PFSK-1 (cell line): ENCODE data around the gene APOC4.

Experiments used
- POLR2AphosphoS5 ChIP-seq: IDR thresholded peaks from 2 replicates; pipeline ENCODE4 v1.6.1; 2012; ENCODE audit warnings: low read depth, mild to moderate bottlenecking, control low read depth, low read length, moderate library complexity
- SIN3A ChIP-seq: IDR thresholded peaks from 2 replicates; pipeline ENCODE4 v1.6.1; 2012; ENCODE audit warnings: mild to moderate bottlenecking, low read length, moderate library complexity, borderline replicate concordance; ENCODE audit not compliant: insufficient read depth

GRCh38 chr19:44954278-44954648 is 12.2 kb downstream of the APOC4 start:
- no peak for TF ChIP-seq POLR2AphosphoS5
- no peak for TF ChIP-seq SIN3A
